Thoracic aorta (tissue), 2 donors: ENCODE results near the gene UFC1. TPM values are rescaled to one million over a fixed set of nuclear protein-coding genes. Genes with fewer than 3 reads are reported as not detected.
A peak's percentile ranks its signal among the peaks of the same experiment; 100 is the strongest.

Experiments
- ATAC-seq: fragments of 150-250 bp; one replicate; pipeline ENCODE4 v1.8.0; 2017; ENCODE audit warnings: low read depth; ENCODE audit not compliant: insufficient number of reproducible peaks, low FRiP score
- DNase-seq: peaks from one replicate; pipeline ENCODE4 v3.0.0-alpha.2; 2020; ENCODE audit warnings: low spot score
- H3K27ac ChIP-seq, 2 donors: fragments of 200-600 bp; sonication (generic); 1 replicate in 1 of 2; 2 replicates in 1 of 2; pipeline ENCODE4 v1.5.1; 2016; ENCODE audit warnings: mild to moderate bottlenecking in 2 of 2, moderate library complexity in 2 of 2
- H3K27me3 ChIP-seq: fragments of 200-600 bp; sonication (generic); replicated peaks from 2 replicates; pipeline ENCODE4 v1.6.0; 2016; ENCODE audit warnings: mild to moderate bottlenecking; ENCODE audit not compliant: insufficient read depth
- H3K36me3 ChIP-seq: fragments of 200-600 bp; sonication (generic); one replicate; pipeline ENCODE4 v1.5.1; 2016
- H3K4me1 ChIP-seq, 2 donors: fragments of 200-600 bp; sonication (generic); 1 replicate in 1 of 2; 2 replicates in 1 of 2; pipeline versions ENCODE4 v1.5.1 to v1.6.0; 2016; ENCODE audit warnings: low read depth in 2 of 2, mild to moderate bottlenecking in 1 of 2; ENCODE audit not compliant: control insufficient read depth in 1 of 2
- H3K4me3 ChIP-seq: fragments of 200-600 bp; sonication (generic); 2 replicates; pipeline ENCODE4 v1.5.1; 2016; ENCODE audit warnings: mild to moderate bottlenecking
- H3K9me3 ChIP-seq: fragments of 200-600 bp; sonication (generic); 2 replicates; pipeline ENCODE4 v1.5.1; 2016
- total RNA-seq, 2 donors: library from RNA; depleted of rRNA; stranded (reverse); fragments of >200 nt; gene quantifications; one replicate each; pipeline versions ENCODE4 v1.1.0 to v1.2.3, GENCODE V29; 2016
- TF ChIP-seq, protein P1 (sequence below): fragments of 200-600 bp; sonication (generic); IDR thresholded peaks from one replicate; pipeline ENCODE4 v1.5.1; 2019; ENCODE audit warnings: antibody characterized with exemption

UFC1 gene
- 10 to 100 TPM; 54.2 to 73.9 TPM for total RNA-seq

DNA sequence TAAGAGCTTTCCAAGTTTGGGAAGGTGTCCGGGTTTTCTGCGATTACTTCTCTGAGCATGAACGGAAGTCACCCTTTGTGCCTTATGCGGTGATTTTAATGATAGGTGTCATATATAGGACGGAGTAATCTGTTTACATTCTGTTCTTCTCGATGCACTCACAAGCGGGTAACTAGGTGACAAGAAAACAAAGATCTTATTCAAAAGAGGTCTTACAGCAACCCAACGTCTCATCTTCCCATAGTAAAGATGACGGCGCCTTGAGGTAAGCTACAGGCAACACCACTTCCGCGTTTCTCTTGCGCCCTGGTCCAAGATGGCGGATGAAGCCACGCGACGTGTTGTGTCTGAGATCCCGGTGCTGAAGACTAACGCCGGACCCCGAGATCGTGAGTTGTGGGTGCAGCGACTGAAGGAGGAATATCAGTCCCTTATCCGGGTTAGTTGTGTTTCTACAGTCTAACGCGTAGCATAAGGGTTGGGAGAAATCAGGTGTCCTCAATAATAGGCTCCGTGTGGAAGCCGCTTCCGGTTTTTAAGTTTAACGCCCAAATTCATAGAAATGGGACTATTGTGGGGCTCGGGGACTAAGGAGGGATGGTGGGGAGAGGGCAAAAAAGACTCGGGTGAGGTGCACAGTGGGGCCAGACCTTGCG lies at the start of gene UFC1:
Gene UFC1 (plus strand): TSS at position 297 of the 656 bp plus-strand sequence. CDS start 20 bp downstream, at position 317.
- DNase-seq (peak; percentile 44), ATAC-seq (peak; percentile 93)
- Histone ChIP-seq H3K9me3 (no peaks in the 10 kb centered on the region), H3K4me3 (peak within 1 kb of the TSS; percentile 90), H3K27ac (peak within 1 kb of the TSS; percentile 89 to 91), H3K27me3 (no peaks in the 10 kb centered on the region), H3K36me3 (peaks cover 4% of the 10 kb centered on the region), H3K4me1 (peaks cover 4 to 13% of the 10 kb centered on the region in 2 donors)
- TF ChIP-seq, protein P1, sequence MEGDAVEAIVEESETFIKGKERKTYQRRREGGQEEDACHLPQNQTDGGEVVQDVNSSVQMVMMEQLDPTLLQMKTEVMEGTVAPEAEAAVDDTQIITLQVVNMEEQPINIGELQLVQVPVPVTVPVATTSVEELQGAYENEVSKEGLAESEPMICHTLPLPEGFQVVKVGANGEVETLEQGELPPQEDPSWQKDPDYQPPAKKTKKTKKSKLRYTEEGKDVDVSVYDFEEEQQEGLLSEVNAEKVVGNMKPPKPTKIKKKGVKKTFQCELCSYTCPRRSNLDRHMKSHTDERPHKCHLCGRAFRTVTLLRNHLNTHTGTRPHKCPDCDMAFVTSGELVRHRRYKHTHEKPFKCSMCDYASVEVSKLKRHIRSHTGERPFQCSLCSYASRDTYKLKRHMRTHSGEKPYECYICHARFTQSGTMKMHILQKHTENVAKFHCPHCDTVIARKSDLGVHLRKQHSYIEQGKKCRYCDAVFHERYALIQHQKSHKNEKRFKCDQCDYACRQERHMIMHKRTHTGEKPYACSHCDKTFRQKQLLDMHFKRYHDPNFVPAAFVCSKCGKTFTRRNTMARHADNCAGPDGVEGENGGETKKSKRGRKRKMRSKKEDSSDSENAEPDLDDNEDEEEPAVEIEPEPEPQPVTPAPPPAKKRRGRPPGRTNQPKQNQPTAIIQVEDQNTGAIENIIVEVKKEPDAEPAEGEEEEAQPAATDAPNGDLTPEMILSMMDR, result no peak

DNA sequence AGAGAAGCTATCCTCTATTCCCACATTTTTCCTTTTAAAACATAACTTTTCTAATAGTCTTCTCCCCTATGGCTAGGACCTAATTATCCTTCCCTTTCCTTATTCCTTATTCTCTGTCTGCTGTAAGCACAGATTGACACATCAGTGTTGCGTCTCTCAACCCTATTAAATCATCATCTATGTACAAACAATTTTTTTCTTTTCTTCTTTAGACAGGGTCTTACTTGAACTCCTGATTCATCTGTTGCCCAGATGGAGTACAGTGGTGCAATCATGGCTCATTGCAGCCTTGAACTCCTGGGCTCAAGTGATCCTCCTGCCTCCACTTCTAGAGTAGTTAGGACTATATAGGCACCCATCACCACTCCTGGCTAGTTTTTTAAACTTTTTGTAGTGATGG lies 47.3 kb upstream of the UFC1 start:
- TF ChIP-seq, protein P1, result no peak
- no peaks in the 10 kb centered on the region for H3K27me3 ChIP-seq
- H3K4me3 ChIP-seq, result no peak overlapping the region
- no peaks in the 10 kb centered on the region for H3K4me1 ChIP-seq
- no peaks in the 10 kb centered on the region for H3K36me3 ChIP-seq
- no peaks in the 10 kb centered on the region for H3K9me3 ChIP-seq
- no peak overlapping the region for H3K27ac ChIP-seq
- DNase-seq, result no peak
- no peak for ATAC-seq

DNA sequence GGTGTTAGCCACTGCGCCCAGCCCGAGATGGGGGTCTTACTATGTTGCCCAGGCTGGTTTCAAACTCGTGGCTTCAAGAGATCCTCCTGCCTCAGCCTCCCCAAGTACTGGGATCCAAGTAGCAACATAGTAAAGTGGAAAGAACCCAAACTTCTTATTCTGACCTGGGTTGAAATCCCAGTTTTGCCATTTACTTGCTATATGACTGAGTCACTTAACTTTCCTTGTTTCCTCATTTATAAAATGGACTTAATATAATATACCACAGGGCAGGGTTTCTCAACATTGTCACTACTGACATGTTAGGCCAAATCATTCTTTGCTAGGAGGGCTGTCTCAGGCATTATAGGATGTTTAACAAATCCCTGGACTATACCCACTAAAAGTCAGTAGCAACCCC lies 42.7 kb upstream of the UFC1 start:
- TF ChIP-seq, protein P1, result no peak
- ATAC-seq (no peak), DNase-seq (no peak)
- no peaks in the 10 kb centered on the region for H3K36me3 ChIP-seq
- no peaks in the 10 kb centered on the region for H3K9me3 ChIP-seq
- peaks cover 12 to 18% of the 10 kb centered on the region in 2 donors for H3K4me1 ChIP-seq
- H3K4me3 ChIP-seq, result no peak overlapping the region
- no peaks in the 10 kb centered on the region for H3K27me3 ChIP-seq
- no peak overlapping the region for H3K27ac ChIP-seq

DNA sequence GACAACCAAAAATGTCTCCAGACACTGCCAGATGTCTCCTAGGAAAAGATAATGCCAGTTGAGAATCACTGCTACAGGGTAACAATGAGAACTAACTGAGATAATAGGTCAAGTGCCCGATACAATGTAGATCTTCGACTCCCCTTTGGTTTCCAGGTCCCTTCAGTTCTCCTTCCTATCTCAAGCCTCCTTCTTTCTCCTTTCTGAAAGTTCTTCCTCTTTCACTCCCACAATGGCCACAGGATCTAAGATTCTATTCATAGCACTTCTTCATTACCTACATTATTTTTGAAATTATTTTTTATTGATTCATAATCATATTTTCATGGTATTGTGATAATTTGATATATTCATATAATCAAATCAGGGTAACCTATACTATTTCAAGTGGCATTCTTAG lies 42.3 kb upstream of the UFC1 start:
- DNase-seq (no peak), ATAC-seq (no peak)
- H3K36me3 ChIP-seq, result no peaks in the 10 kb centered on the region
- TF ChIP-seq, protein P1, result no peak
- H3K27ac ChIP-seq, result no peak overlapping the region
- H3K4me1 ChIP-seq, result peaks cover 16 to 22% of the 10 kb centered on the region in 2 donors
- no peaks in the 10 kb centered on the region for H3K27me3 ChIP-seq
- no peak overlapping the region for H3K4me3 ChIP-seq
- H3K9me3 ChIP-seq, result no peaks in the 10 kb centered on the region

DNA sequence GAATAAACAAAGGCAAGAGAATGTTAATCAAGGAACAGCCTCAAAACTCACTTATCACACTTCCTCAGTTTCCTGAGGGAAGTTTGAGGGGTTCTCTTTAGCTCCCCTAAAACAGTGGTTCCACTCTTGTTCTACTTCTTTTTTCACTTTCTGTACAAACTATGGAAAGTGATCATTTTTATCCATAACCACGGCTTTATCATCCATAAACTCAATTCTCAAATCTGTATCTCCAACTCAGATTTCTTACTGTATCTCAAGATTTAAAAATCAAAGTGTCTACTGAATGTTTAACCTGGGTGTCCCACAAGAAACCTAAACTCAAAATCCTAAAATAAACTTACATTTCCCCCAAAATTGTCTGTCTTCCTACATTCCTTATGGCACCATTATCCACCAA lies 39.9 kb upstream of the UFC1 start:
- TF ChIP-seq, protein P1, result no peak
- peaks cover 25 to 36% of the 10 kb centered on the region in 2 donors for H3K4me1 ChIP-seq
- no peak overlapping the region for H3K27ac ChIP-seq
- ATAC-seq (no peak), DNase-seq (no peak)
- no peaks in the 10 kb centered on the region for H3K36me3 ChIP-seq
- no peaks in the 10 kb centered on the region for H3K27me3 ChIP-seq
- H3K9me3 ChIP-seq, result no peaks in the 10 kb centered on the region
- H3K4me3 ChIP-seq, result no peak overlapping the region
